Nephron progenitor cell (in vitro differentiated cells): ENCODE data around the gene CSNK1G2.

ENCODE experiments used
- DNase-seq: peaks from one replicate; pipeline ENCODE4 v3.0.0; 2021
- H3K27ac Mint-ChIP-seq: 2 replicates; pipeline ENCODE4 v1.8.0; 2021; ENCODE audit warnings: mild to moderate bottlenecking, moderate library complexity, mixed read lengths
- H3K27me3 Mint-ChIP-seq: 2 replicates; pipeline ENCODE4 v1.8.0; 2021; ENCODE audit warnings: mild to moderate bottlenecking, low read depth, mixed read lengths; ENCODE audit not compliant: poor library complexity
- H3K36me3 Mint-ChIP-seq: 2 replicates; pipeline ENCODE4 v1.8.0; 2021; ENCODE audit warnings: low read depth, mixed read lengths
- H3K4me1 Mint-ChIP-seq: 2 replicates; pipeline ENCODE4 v1.8.0; 2021; ENCODE audit warnings: mixed read lengths
- H3K4me3 Mint-ChIP-seq: 2 replicates; pipeline ENCODE4 v1.8.0; 2021; ENCODE audit warnings: mild to moderate bottlenecking, moderate library complexity, mixed read lengths
- H3K9me3 Mint-ChIP-seq: 2 replicates; pipeline ENCODE4 v1.8.0; 2021; ENCODE audit warnings: mild to moderate bottlenecking, moderate library complexity, mixed read lengths
- TF ChIP-seq, protein P1 (sequence below): fragments of 200-600 bp; sonication (generic); IDR thresholded peaks from 2 replicates; pipeline ENCODE4 v1.5.0; 2021; ENCODE audit warnings: antibody characterized with exemption

The CSNK1G2 gene

DNA sequence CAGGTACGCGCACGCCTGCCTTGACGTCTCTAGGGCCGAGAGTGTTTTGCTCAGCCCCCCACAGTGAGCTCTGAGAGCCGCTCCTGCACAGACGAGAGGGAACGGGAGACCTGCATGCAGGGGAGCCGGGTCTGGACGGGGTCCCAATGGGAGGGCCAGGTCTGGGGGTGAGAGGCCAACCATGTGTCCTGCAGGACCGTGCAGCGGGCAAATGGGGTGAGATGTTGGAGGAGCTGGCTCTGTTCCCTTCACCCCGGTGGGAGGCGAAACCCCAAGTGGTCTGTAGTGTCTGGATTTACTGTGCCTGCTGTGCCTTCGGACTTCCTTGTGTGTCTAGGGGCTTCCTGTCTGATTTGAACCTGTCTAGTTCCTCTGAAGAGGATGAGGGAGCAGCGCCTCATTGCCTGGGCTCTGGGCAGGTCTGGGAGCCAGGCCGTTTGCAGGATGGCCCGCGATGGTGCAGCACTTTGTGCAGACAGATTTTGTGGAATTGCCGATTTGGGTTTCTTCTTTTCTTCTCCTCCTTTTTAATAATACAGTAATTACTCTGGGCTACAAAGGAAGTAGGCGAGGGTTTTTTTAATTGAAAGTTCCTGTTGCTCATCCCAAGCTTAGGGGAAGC is 2.1 kb downstream of the CSNK1G2 start:
- H3K9me3 Mint-ChIP-seq: no peaks in the 10 kb centered on the region
- peak overlapping the region; percentile 93 for H3K4me3 Mint-ChIP-seq
- peaks cover 28% of the 10 kb centered on the region for H3K4me1 Mint-ChIP-seq
- peaks cover 4% of the 10 kb centered on the region for H3K36me3 Mint-ChIP-seq
- H3K27ac Mint-ChIP-seq: peak overlapping the region; percentile 96
- TF ChIP-seq, protein P1, sequence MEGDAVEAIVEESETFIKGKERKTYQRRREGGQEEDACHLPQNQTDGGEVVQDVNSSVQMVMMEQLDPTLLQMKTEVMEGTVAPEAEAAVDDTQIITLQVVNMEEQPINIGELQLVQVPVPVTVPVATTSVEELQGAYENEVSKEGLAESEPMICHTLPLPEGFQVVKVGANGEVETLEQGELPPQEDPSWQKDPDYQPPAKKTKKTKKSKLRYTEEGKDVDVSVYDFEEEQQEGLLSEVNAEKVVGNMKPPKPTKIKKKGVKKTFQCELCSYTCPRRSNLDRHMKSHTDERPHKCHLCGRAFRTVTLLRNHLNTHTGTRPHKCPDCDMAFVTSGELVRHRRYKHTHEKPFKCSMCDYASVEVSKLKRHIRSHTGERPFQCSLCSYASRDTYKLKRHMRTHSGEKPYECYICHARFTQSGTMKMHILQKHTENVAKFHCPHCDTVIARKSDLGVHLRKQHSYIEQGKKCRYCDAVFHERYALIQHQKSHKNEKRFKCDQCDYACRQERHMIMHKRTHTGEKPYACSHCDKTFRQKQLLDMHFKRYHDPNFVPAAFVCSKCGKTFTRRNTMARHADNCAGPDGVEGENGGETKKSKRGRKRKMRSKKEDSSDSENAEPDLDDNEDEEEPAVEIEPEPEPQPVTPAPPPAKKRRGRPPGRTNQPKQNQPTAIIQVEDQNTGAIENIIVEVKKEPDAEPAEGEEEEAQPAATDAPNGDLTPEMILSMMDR: no peak
- H3K27me3 Mint-ChIP-seq: no peaks in the 10 kb centered on the region
- DNase-seq: peak; percentile 30

DNA sequence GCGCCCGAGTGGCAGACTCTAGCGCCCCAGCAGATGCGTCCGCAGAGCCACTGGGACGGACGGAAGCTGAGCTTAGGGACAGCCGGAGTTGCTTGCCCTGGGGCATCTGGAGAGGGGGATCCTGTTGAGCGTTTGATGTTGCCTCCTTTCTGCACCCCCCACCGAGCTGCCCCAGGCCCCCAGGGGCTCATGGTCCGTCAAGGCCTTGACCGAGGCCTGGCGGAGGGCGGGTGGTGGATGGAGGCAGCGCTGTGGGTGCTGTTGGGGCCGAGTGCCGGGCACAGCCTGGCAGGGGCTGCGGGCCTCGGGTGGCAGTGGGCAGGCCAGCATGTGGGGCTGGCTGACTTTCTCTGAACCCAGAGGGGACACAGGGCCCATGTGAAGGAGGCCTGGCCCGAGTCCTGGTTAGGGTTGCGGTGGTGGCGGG is 2.7 kb downstream of the CSNK1G2 start:
- DNase-seq: no peak
- Mint-ChIP-seq H3K27ac (peak overlapping the region; percentile 85), H3K27me3 (no peaks in the 10 kb centered on the region), H3K36me3 (peaks cover 8% of the 10 kb centered on the region), H3K4me1 (peaks cover 32% of the 10 kb centered on the region), H3K4me3 (peak overlapping the region; percentile 93), H3K9me3 (no peaks in the 10 kb centered on the region)
- TF ChIP-seq, protein P1: no peak

- Mint-ChIP-seq H3K36me3 (peaks cover 15% of the 10 kb centered on the region), H3K4me3 (no peak overlapping the region), H3K27ac (no peak overlapping the region), H3K27me3 (no peaks in the 10 kb centered on the region), H3K4me1 (peaks cover 32% of the 10 kb centered on the region), H3K9me3 (no peaks in the 10 kb centered on the region)
- TF ChIP-seq, protein P1: no peak
- no peak for DNase-seq
Observed at GRCh38 chr19:1944088-1944915, 3.3 kb downstream of the CSNK1G2 start.

DNA sequence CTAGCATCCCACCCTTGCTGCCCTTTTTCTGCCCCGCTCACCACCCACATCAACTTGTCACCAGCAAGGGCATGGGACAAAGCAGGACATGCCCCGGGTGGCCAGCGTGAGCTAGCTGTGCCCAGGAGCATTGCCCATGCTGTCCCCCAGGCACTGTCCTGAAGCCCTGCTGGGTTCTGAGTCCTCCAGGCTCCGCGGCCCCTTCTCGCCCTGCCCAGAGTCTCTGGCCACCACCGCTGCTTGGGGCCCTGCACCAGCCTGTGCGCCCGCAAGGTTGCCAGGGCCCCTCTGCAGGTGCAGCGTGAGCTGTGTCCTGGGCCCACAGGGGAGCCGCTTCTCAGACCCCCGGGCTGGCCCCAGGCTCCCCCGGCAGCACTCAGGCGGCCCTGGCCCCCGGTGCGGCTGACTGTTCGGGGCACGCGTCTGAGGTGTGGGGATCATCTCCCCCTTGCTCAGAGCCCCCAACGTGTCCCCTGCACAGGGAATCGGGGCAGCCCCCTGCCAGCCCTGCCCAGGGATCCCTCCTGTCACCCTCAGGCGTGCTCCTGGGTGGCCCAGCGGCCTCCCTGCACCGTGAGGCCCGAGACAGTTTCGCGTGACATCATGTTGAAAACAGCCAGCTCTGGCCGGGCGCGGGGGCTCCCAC is 4.1 kb downstream of the CSNK1G2 start:
- H3K27ac Mint-ChIP-seq: no peak overlapping the region
- no peak for DNase-seq
- H3K4me1 Mint-ChIP-seq: peaks cover 24% of the 10 kb centered on the region
- no peaks in the 10 kb centered on the region for H3K27me3 Mint-ChIP-seq
- TF ChIP-seq, protein P1: no peak
- H3K4me3 Mint-ChIP-seq: no peak overlapping the region
- H3K9me3 Mint-ChIP-seq: no peaks in the 10 kb centered on the region
- H3K36me3 Mint-ChIP-seq: peaks cover 20% of the 10 kb centered on the region

- H3K36me3 Mint-ChIP-seq: peaks cover 29% of the 10 kb centered on the region
- no peak overlapping the region for H3K4me3 Mint-ChIP-seq
- H3K4me1 Mint-ChIP-seq: peaks cover 23% of the 10 kb centered on the region
- peaks cover 3% of the 10 kb centered on the region for H3K27me3 Mint-ChIP-seq
- TF ChIP-seq, protein P1: peak; percentile 54
- no peaks in the 10 kb centered on the region for H3K9me3 Mint-ChIP-seq
- H3K27ac Mint-ChIP-seq: no peak overlapping the region
- peak; percentile 69 for DNase-seq
Observed at GRCh38 chr19:1945899-1946298, 4.9 kb downstream of the CSNK1G2 start.
